ENCODE results near the gene SULF2. TPM values are rescaled to one million over a fixed set of nuclear protein-coding genes. Genes with fewer than 3 reads are reported as not detected.

SULF2 gene
- total and polyA plus RNA-seq, 2 donors: 9.3 to 94.0 TPM

GRCh38 chr20:47682028-47682783 is 103.1 kb downstream of the SULF2 start:
- Histone ChIP-seq H3K4me1 (ENCODE audit: control insufficient read depth in 2 of 2, insufficient read depth in 2 of 2, low read length in 2 of 2) (no peaks in the 10 kb centered on the region), H3K9me3 (ENCODE audit: control insufficient read depth in 2 of 2, insufficient read depth in 1 of 2, low read length in 1 of 2) (no peaks in the 10 kb centered on the region), H3K4me3 (ENCODE audit: low read length in 2 of 2) (no peak overlapping the region), H3K27ac (ENCODE audit: low read depth in 1 of 2, low read length in 1 of 2) (no peak overlapping the region), H3K27me3 (ENCODE audit: control insufficient read depth in 2 of 2, insufficient read depth in 1 of 2, low read length in 1 of 2) (no peaks in the 10 kb centered on the region), H3K36me3 (ENCODE audit: control insufficient read depth in 2 of 2, insufficient read depth in 2 of 2, low read length in 1 of 2) (no peaks in the 10 kb centered on the region)
- 88% methylated on average over 22 of the region's 22 CpGs for WGBS
- peak in 1 of 9 donors; percentile 6 for DNase-seq (ENCODE audit: low read depth in 6 of 9, low spot score in 9 of 9)

GRCh38 chr20:47680804-47681529 is 104.3 kb downstream of the SULF2 start:
- no peaks in the 10 kb centered on the region for H3K36me3 ChIP-seq (ENCODE audit: control insufficient read depth in 2 of 2, insufficient read depth in 2 of 2, low read length in 1 of 2)
- H3K4me1 ChIP-seq (ENCODE audit: control insufficient read depth in 2 of 2, insufficient read depth in 2 of 2, low read length in 2 of 2): no peaks in the 10 kb centered on the region
- 96% methylated on average over 6 of the region's 6 CpGs for WGBS
- H3K9me3 ChIP-seq (ENCODE audit: control insufficient read depth in 2 of 2, insufficient read depth in 1 of 2, low read length in 1 of 2): no peaks in the 10 kb centered on the region
- no peaks in the 10 kb centered on the region for H3K27me3 ChIP-seq (ENCODE audit: control insufficient read depth in 2 of 2, insufficient read depth in 1 of 2, low read length in 1 of 2)
- no peak for DNase-seq (ENCODE audit: low read depth in 6 of 9, low spot score in 9 of 9)
- H3K27ac ChIP-seq (ENCODE audit: low read depth in 1 of 2, low read length in 1 of 2): no peak overlapping the region
- no peak overlapping the region for H3K4me3 ChIP-seq (ENCODE audit: low read length in 2 of 2)

- Histone ChIP-seq H3K36me3 (ENCODE audit: control insufficient read depth in 2 of 2, insufficient read depth in 2 of 2, low read length in 1 of 2) (no peaks in the 10 kb centered on the region), H3K27me3 (ENCODE audit: control insufficient read depth in 2 of 2, insufficient read depth in 1 of 2, low read length in 1 of 2) (no peaks in the 10 kb centered on the region), H3K4me1 (ENCODE audit: control insufficient read depth in 2 of 2, insufficient read depth in 2 of 2, low read length in 2 of 2) (no peaks in the 10 kb centered on the region), H3K27ac (ENCODE audit: low read depth in 1 of 2, low read length in 1 of 2) (no peak overlapping the region), H3K9me3 (ENCODE audit: control insufficient read depth in 2 of 2, insufficient read depth in 1 of 2, low read length in 1 of 2) (no peaks in the 10 kb centered on the region), H3K4me3 (ENCODE audit: low read length in 2 of 2) (no peak overlapping the region)
- no peak for DNase-seq (ENCODE audit: low read depth in 6 of 9, low spot score in 9 of 9)
- WGBS: 93% methylated on average over 4 of the region's 4 CpGs
Observed at GRCh38 chr20:47679462-47679861, 105.8 kb downstream of the SULF2 start.

- H3K4me1 ChIP-seq (ENCODE audit: control insufficient read depth in 2 of 2, insufficient read depth in 2 of 2, low read length in 2 of 2): no peaks in the 10 kb centered on the region
- no peaks in the 10 kb centered on the region for H3K9me3 ChIP-seq (ENCODE audit: control insufficient read depth in 2 of 2, insufficient read depth in 1 of 2, low read length in 1 of 2)
- 96% methylated on average over 17 of the region's 17 CpGs for WGBS
- H3K27ac ChIP-seq (ENCODE audit: low read depth in 1 of 2, low read length in 1 of 2): no peak overlapping the region
- no peak for DNase-seq (ENCODE audit: low read depth in 6 of 9, low spot score in 9 of 9)
- H3K36me3 ChIP-seq (ENCODE audit: control insufficient read depth in 2 of 2, insufficient read depth in 2 of 2, low read length in 1 of 2): no peaks in the 10 kb centered on the region
- no peak overlapping the region for H3K4me3 ChIP-seq (ENCODE audit: low read length in 2 of 2)
- H3K27me3 ChIP-seq (ENCODE audit: control insufficient read depth in 2 of 2, insufficient read depth in 1 of 2, low read length in 1 of 2): no peaks in the 10 kb centered on the region
Observed at GRCh38 chr20:47678536-47678935, 106.7 kb downstream of the SULF2 start.

GRCh38 chr20:47677635-47678453 is 107.4 kb downstream of the SULF2 start:
- 43% methylated on average over 15 of the region's 15 CpGs for WGBS
- peak in 8 of 9 donors; percentile 29 to 72 (median 58) for DNase-seq (ENCODE audit: low read depth in 6 of 9, low spot score in 9 of 9)
- Histone ChIP-seq H3K27me3 (ENCODE audit: control insufficient read depth in 2 of 2, insufficient read depth in 1 of 2, low read length in 1 of 2) (no peaks in the 10 kb centered on the region), H3K36me3 (ENCODE audit: control insufficient read depth in 2 of 2, insufficient read depth in 2 of 2, low read length in 1 of 2) (no peaks in the 10 kb centered on the region), H3K27ac (ENCODE audit: low read depth in 1 of 2, low read length in 1 of 2) (no peak overlapping the region), H3K4me1 (ENCODE audit: control insufficient read depth in 2 of 2, insufficient read depth in 2 of 2, low read length in 2 of 2) (no peaks in the 10 kb centered on the region), H3K9me3 (ENCODE audit: control insufficient read depth in 2 of 2, insufficient read depth in 1 of 2, low read length in 1 of 2) (no peaks in the 10 kb centered on the region), H3K4me3 (ENCODE audit: low read length in 2 of 2) (no peak overlapping the region)

- no peaks in the 10 kb centered on the region for H3K9me3 ChIP-seq (ENCODE audit: control insufficient read depth in 2 of 2, insufficient read depth in 1 of 2, low read length in 1 of 2)
- DNase-seq (ENCODE audit: low read depth in 6 of 9, low spot score in 9 of 9): peak in 4 of 9 donors; percentile 4 to 61 (median 26)
- WGBS: 74% methylated on average over 18 of the region's 18 CpGs
- no peaks in the 10 kb centered on the region for H3K36me3 ChIP-seq (ENCODE audit: control insufficient read depth in 2 of 2, insufficient read depth in 2 of 2, low read length in 1 of 2)
- no peak overlapping the region for H3K4me3 ChIP-seq (ENCODE audit: low read length in 2 of 2)
- H3K27me3 ChIP-seq (ENCODE audit: control insufficient read depth in 2 of 2, insufficient read depth in 1 of 2, low read length in 1 of 2): no peaks in the 10 kb centered on the region
- no peaks in the 10 kb centered on the region for H3K4me1 ChIP-seq (ENCODE audit: control insufficient read depth in 2 of 2, insufficient read depth in 2 of 2, low read length in 2 of 2)
- H3K27ac ChIP-seq (ENCODE audit: low read depth in 1 of 2, low read length in 1 of 2): no peak overlapping the region
Observed at GRCh38 chr20:47676912-47677634, 108.2 kb downstream of the SULF2 start.

GRCh38 chr20:47676219-47676721 is 109.0 kb downstream of the SULF2 start:
- Histone ChIP-seq H3K4me3 (ENCODE audit: low read length in 2 of 2) (no peak overlapping the region), H3K4me1 (ENCODE audit: control insufficient read depth in 2 of 2, insufficient read depth in 2 of 2, low read length in 2 of 2) (no peaks in the 10 kb centered on the region), H3K36me3 (ENCODE audit: control insufficient read depth in 2 of 2, insufficient read depth in 2 of 2, low read length in 1 of 2) (no peaks in the 10 kb centered on the region), H3K27me3 (ENCODE audit: control insufficient read depth in 2 of 2, insufficient read depth in 1 of 2, low read length in 1 of 2) (no peaks in the 10 kb centered on the region), H3K9me3 (ENCODE audit: control insufficient read depth in 2 of 2, insufficient read depth in 1 of 2, low read length in 1 of 2) (no peaks in the 10 kb centered on the region), H3K27ac (ENCODE audit: low read depth in 1 of 2, low read length in 1 of 2) (no peak overlapping the region)
- no peak for DNase-seq (ENCODE audit: low read depth in 6 of 9, low spot score in 9 of 9)
- WGBS: 92% methylated on average over 20 of the region's 20 CpGs

- H3K36me3 ChIP-seq (ENCODE audit: control insufficient read depth in 2 of 2, insufficient read depth in 2 of 2, low read length in 1 of 2): no peaks in the 10 kb centered on the region
- no peak overlapping the region for H3K27ac ChIP-seq (ENCODE audit: low read depth in 1 of 2, low read length in 1 of 2)
- H3K4me3 ChIP-seq (ENCODE audit: low read length in 2 of 2): no peak overlapping the region
- H3K9me3 ChIP-seq (ENCODE audit: control insufficient read depth in 2 of 2, insufficient read depth in 1 of 2, low read length in 1 of 2): no peaks in the 10 kb centered on the region
- 97% methylated on average over 16 of the region's 16 CpGs for WGBS
- no peaks in the 10 kb centered on the region for H3K27me3 ChIP-seq (ENCODE audit: control insufficient read depth in 2 of 2, insufficient read depth in 1 of 2, low read length in 1 of 2)
- no peaks in the 10 kb centered on the region for H3K4me1 ChIP-seq (ENCODE audit: control insufficient read depth in 2 of 2, insufficient read depth in 2 of 2, low read length in 2 of 2)
- no peak for DNase-seq (ENCODE audit: low read depth in 6 of 9, low spot score in 9 of 9)
Observed at GRCh38 chr20:47675190-47676142, 109.8 kb downstream of the SULF2 start.
